Measurements from ENCODE around the gene HMX1. TPM values are rescaled to one million over a fixed set of nuclear protein-coding genes. Genes with fewer than 3 reads are reported as not detected.

HMX1 gene
- total RNA-seq, 1 experiment from 2014 or later: not detected

GRCh38 chr4:8904041-8904501 lies 32.4 kb upstream of the HMX1 start:
- BruUV-seq (replicated peaks): no TSS peak
- Mint-ChIP-seq H3K36me3 (ENCODE audit: insufficient read depth, unreplicated experiment) (no peaks in the 10 kb centered on the region), H3K9me3 (ENCODE audit: unreplicated experiment) (peaks cover 18% of the 10 kb centered on the region), H3K27ac (ENCODE audit: low read depth, unreplicated experiment) (no peak overlapping the region), H3K4me3 (ENCODE audit: unreplicated experiment) (no peak overlapping the region), H3K27me3 (ENCODE audit: insufficient read depth, unreplicated experiment) (peaks cover 29% of the 10 kb centered on the region), H3K4me1 (ENCODE audit: insufficient read depth, unreplicated experiment) (no peaks in the 10 kb centered on the region)
- no peak for TF ChIP-seq CTCF (IDR thresholded peaks at IDR 0.05; ENCODE audit: unreplicated experiment)
- POLR2A ChIA-PET: no interaction called here
- DNase-seq (ENCODE audit: unreplicated experiment): no peak
- intact Hi-C loops (cut with micrococcal nuclease): no loop called here
- CTCF ChIA-PET: interaction anchor here (0.8 to 1.6 kb wide), 2 partner anchors 13 to 15 kb away, joined by 3 to 12 read pairs; no protein-coding TSS in a partner anchor

- Mint-ChIP-seq H3K27me3 (ENCODE audit: insufficient read depth, unreplicated experiment) (peaks cover 17% of the 10 kb centered on the region), H3K9me3 (ENCODE audit: unreplicated experiment) (peaks cover 10% of the 10 kb centered on the region)
- POLR2A ChIA-PET: no interaction called here
Measured at GRCh38 chr4:8901335-8901734, 29.7 kb upstream of the HMX1 start.

GRCh38 chr4:8900588-8900987 lies 28.9 kb upstream of the HMX1 start:
- ChIA-PET POLR2A (no interaction called here), CTCF (no interaction called here)
- TF ChIP-seq CTCF (IDR thresholded peaks at IDR 0.05; ENCODE audit: unreplicated experiment): no peak
- Mint-ChIP-seq H3K36me3 (ENCODE audit: insufficient read depth, unreplicated experiment) (no peaks in the 10 kb centered on the region), H3K4me3 (ENCODE audit: unreplicated experiment) (no peak overlapping the region), H3K9me3 (ENCODE audit: unreplicated experiment) (peaks cover 10% of the 10 kb centered on the region), H3K27ac (ENCODE audit: low read depth, unreplicated experiment) (no peak overlapping the region), H3K4me1 (ENCODE audit: insufficient read depth, unreplicated experiment) (no peaks in the 10 kb centered on the region), H3K27me3 (ENCODE audit: insufficient read depth, unreplicated experiment) (peaks cover 15% of the 10 kb centered on the region)
- BruUV-seq (replicated peaks): no TSS peak
- intact Hi-C loops (cut with micrococcal nuclease): no loop called here
- no peak for DNase-seq (ENCODE audit: unreplicated experiment)

More at GRCh38 chr4:8901335-8901734, 29.7 kb upstream of the HMX1 start:
- Mint-ChIP-seq H3K36me3 (ENCODE audit: insufficient read depth, unreplicated experiment) (no peaks in the 10 kb centered on the region), H3K4me1 (ENCODE audit: insufficient read depth, unreplicated experiment) (no peaks in the 10 kb centered on the region), H3K4me3 (ENCODE audit: unreplicated experiment) (no peak overlapping the region), H3K27ac (ENCODE audit: low read depth, unreplicated experiment) (no peak overlapping the region)
- CTCF ChIA-PET: no interaction called here
- TF ChIP-seq CTCF (IDR thresholded peaks at IDR 0.05; ENCODE audit: unreplicated experiment): no peak
- BruUV-seq (replicated peaks): no TSS peak
- intact Hi-C loops (cut with micrococcal nuclease): no loop called here
- no peak for DNase-seq (ENCODE audit: unreplicated experiment)

- Mint-ChIP-seq H3K27me3 (ENCODE audit: insufficient read depth, unreplicated experiment) (no peaks in the 10 kb centered on the region), H3K27ac (ENCODE audit: low read depth, unreplicated experiment) (no peak overlapping the region), H3K4me1 (ENCODE audit: insufficient read depth, unreplicated experiment) (no peaks in the 10 kb centered on the region), H3K9me3 (ENCODE audit: unreplicated experiment) (peaks cover 10% of the 10 kb centered on the region), H3K36me3 (ENCODE audit: insufficient read depth, unreplicated experiment) (no peaks in the 10 kb centered on the region), H3K4me3 (ENCODE audit: unreplicated experiment) (no peak overlapping the region)
- TF ChIP-seq CTCF (IDR thresholded peaks at IDR 0.05; ENCODE audit: unreplicated experiment): no peak
- no TSS peak for BruUV-seq (replicated peaks)
- POLR2A ChIA-PET: no interaction called here
- no peak for DNase-seq (ENCODE audit: unreplicated experiment)
- intact Hi-C loops (cut with micrococcal nuclease): no loop called here
- CTCF ChIA-PET: interaction anchor here (0.6 to 4.2 kb wide), 5 partner anchors 12 to 1267 kb away, joined by 3 to 23 read pairs (median 11); no protein-coding TSS in a partner anchor
Measured at GRCh38 chr4:8898419-8898818, 26.8 kb upstream of the HMX1 start.
